Fibroblast of villous mesenchyme (primary cell): ENCODE data around the gene FAM13B. TPM values are rescaled to one million over a fixed set of nuclear protein-coding genes. Genes with fewer than 3 reads are reported as not detected.
A peak's percentile ranks its signal among the peaks of the same experiment; 100 is the strongest.

Experiments used
- DNase-seq: peaks from one replicate; pipeline ENCODE4 v3.0.0-alpha.2; 2010; ENCODE audit warnings: low read depth
- H3K4me3 ChIP-seq: 2 replicates; pipeline ENCODE4 v1.5.1; 2011; ENCODE audit warnings: low read depth, mild to moderate bottlenecking, low read length
- total RNA-seq: library from RNA; depleted of rRNA; stranded (reverse); fragments of >200 nt; gene quantifications from 2 replicates; pipeline ENCODE4 v1.2.3, GENCODE V29; 2012
- TF ChIP-seq, protein P1 (sequence below): IDR thresholded peaks from 2 replicates; pipeline ENCODE4 v1.5.1; 2012; ENCODE audit warnings: low read depth, mild to moderate bottlenecking, low read length; ENCODE audit not compliant: insufficient read depth

FAM13B gene
- total RNA-seq, 1 donor = 43.2 TPM

DNA sequence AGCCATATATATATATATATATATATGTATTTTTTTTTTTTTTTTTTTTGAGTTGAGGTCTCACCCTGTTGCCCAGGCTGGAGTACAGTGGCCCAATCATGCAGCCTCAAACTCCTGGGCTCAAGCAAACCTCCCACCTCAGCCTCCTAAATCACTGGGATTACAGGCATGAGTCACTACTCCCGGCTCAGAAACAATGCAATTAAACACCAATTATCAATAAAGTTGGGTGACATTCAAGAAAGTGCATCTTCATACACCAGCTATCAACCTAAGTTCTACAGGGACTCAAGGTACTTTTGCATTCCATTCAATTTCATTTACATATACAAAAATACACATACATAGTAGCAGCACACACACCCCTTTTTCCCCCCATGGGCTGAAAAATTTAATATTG, 7.6 kb downstream of the FAM13B start:
- no peak overlapping the region for H3K4me3 ChIP-seq
- no peak for DNase-seq
- TF ChIP-seq, protein P1, sequence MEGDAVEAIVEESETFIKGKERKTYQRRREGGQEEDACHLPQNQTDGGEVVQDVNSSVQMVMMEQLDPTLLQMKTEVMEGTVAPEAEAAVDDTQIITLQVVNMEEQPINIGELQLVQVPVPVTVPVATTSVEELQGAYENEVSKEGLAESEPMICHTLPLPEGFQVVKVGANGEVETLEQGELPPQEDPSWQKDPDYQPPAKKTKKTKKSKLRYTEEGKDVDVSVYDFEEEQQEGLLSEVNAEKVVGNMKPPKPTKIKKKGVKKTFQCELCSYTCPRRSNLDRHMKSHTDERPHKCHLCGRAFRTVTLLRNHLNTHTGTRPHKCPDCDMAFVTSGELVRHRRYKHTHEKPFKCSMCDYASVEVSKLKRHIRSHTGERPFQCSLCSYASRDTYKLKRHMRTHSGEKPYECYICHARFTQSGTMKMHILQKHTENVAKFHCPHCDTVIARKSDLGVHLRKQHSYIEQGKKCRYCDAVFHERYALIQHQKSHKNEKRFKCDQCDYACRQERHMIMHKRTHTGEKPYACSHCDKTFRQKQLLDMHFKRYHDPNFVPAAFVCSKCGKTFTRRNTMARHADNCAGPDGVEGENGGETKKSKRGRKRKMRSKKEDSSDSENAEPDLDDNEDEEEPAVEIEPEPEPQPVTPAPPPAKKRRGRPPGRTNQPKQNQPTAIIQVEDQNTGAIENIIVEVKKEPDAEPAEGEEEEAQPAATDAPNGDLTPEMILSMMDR = no peak

- TF ChIP-seq, protein P1 = no peak
- DNase-seq = peak; percentile 43
- no peak overlapping the region for H3K4me3 ChIP-seq
These were observed 8.8 kb downstream of the FAM13B start for GRCh38 chr5:138024117-138024516.

- H3K4me3 ChIP-seq = no peak overlapping the region
- DNase-seq = no peak
- TF ChIP-seq, protein P1 = no peak
These were observed 10.0 kb downstream of the FAM13B start for GRCh38 chr5:138022912-138023311.

- no peak overlapping the region for H3K4me3 ChIP-seq
- TF ChIP-seq, protein P1 = no peak
- no peak for DNase-seq
These were observed 11.1 kb downstream of the FAM13B start for GRCh38 chr5:138021771-138022170.

- no peak for DNase-seq
- H3K4me3 ChIP-seq = no peak overlapping the region
- TF ChIP-seq, protein P1 = no peak
These were observed 14.0 kb downstream of the FAM13B start for GRCh38 chr5:138018849-138019248.

- H3K4me3 ChIP-seq = no peak overlapping the region
- TF ChIP-seq, protein P1 = no peak
- DNase-seq = no peak
These were observed 17.0 kb downstream of the FAM13B start for GRCh38 chr5:138015916-138016315.

DNA sequence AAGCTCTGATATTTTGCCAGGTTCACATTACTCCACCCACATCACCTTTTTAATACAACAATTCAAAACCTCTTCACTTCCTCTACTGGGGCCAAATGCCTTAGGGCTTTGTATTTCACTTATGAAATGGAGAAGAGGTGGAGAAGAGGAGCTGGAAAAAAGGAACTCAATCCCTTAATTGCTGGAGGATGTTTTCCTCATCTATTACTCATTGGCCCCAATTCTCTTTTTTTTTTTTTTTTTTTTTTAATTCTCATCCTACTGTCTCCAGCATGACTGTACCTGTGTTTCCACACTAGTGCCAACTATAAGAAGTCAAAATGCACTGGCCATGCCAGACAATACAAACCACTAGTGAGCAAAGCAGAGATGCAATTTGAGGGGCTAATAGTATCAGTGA, 20.9 kb downstream of the FAM13B start:
- H3K4me3 ChIP-seq = no peak overlapping the region
- TF ChIP-seq, protein P1 = no peak
- DNase-seq = no peak
